A549 (cell line): Measurements from ENCODE around the gene MED1. TPM values are rescaled to one million over a fixed set of nuclear protein-coding genes. Genes with fewer than 3 reads are reported as not detected.

ENCODE experiments used
- ATAC-seq, 2 experiments: fragments of 200-7000 bp in 1 of 2; fragments of >200 bp in 1 of 2; cut with Nextera tagmentation in 1 of 2; cut with Tn5 transposase in 1 of 2; 3 replicates each; pipeline versions ENCODE4 v1.8.0 to v1.9.1; 2018 to 2020; ENCODE audit warnings: mild to moderate bottlenecking in 1 of 2, moderate library complexity in 1 of 2
- CTCF ChIA-PET: fragments of 300-600 bp; sonication (Branson Sonifier 250); formaldehyde crosslinking; extraction: SDS; loops from one replicate; lab custom pipeline; 2021; ENCODE audit warnings: antibody characterized with exemption, inconsistent platforms; lab: Yijun Ruan, JAX
- POLR2A ChIA-PET: fragments of 350-600 bp; formaldehyde crosslinking; extraction: SDS; loops from one replicate; lab custom pipeline; 2021; ENCODE audit warnings: antibody characterized with exemption, inconsistent platforms; lab: Yijun Ruan, JAX
- DNase-seq, 2 experiments: peaks; one replicate each; pipeline versions ENCODE4 v3.0.0 to v3.0.0-alpha.2; 2011 to 2016; ENCODE audit warnings: low read depth in 1 of 2, low spot score in 1 of 2
- FAIRE-seq: peaks from 2 replicates; lab custom pipeline; 2011; peaks lifted over from hg19 to GRCh38; lab: Jason Lieb, UNC
- H3K27ac ChIP-seq, 2 experiments: fragments of >200 bp; sonication (Bioruptor Twin); formaldehyde crosslinking; 3 replicates each; pipeline ENCODE4 v1.5.1; 2016 to 2017
- H3K4me1 ChIP-seq: fragments of >200 bp; sonication (Bioruptor Twin); formaldehyde crosslinking; 3 replicates; pipeline ENCODE4 v1.6.1; 2016
- H3K4me2 ChIP-seq: fragments of >200 bp; sonication (Bioruptor Twin); formaldehyde crosslinking; 3 replicates; pipeline ENCODE4 v1.6.1; 2016
- H3K4me3 ChIP-seq: fragments of >200 bp; sonication (Bioruptor Twin); formaldehyde crosslinking; 3 replicates; pipeline ENCODE4 v1.5.1; 2016
- H3K9me3 ChIP-seq: fragments of >200 bp; sonication (Bioruptor Twin); formaldehyde crosslinking; 3 replicates; pipeline ENCODE4 v1.6.1; 2016
- BHLHE40 ChIP-seq: IDR thresholded peaks from 2 replicates; pipeline ENCODE4 v1.6.1; 2012; ENCODE audit warnings: low read depth, low read length, inconsistent platforms
- CBX8 ChIP-seq: fragments of 200-600 bp; sonication (generic); IDR thresholded peaks from 2 replicates; pipeline ENCODE4 v1.6.1; 2016
- CHD2 ChIP-seq: fragments of 150-350 bp; IDR thresholded peaks from 2 replicates; pipeline ENCODE4 v1.6.1; 2014; ENCODE audit warnings: low read length; ENCODE audit not compliant: partially characterized antibody
- CHD4 ChIP-seq: fragments of 200-600 bp; sonication (generic); IDR thresholded peaks from 2 replicates; pipeline ENCODE4 v1.6.1; 2016; ENCODE audit warnings: antibody characterized with exemption, mild to moderate bottlenecking, borderline replicate concordance
- GATA3 ChIP-seq: IDR thresholded peaks from 2 replicates; pipeline ENCODE4 v1.6.1; 2012; ENCODE audit warnings: borderline replicate concordance
- HOXA7 ChIP-seq: fragments of 250-450 bp; sonication (Bioruptor Pico); IDR thresholded peaks from 2 replicates; pipeline ENCODE4 v1.5.0; 2020; ENCODE audit warnings: mild to moderate bottlenecking, moderate library complexity
- HOXB5 ChIP-seq: fragments of 250-450 bp; sonication (Bioruptor Pico); IDR thresholded peaks from 2 replicates; pipeline ENCODE4 v1.5.0; 2020; ENCODE audit warnings: mild to moderate bottlenecking, moderate library complexity
- JUN ChIP-seq, 2 experiments: fragments of >200 bp; sonication (Bioruptor Twin); formaldehyde crosslinking; IDR thresholded peaks; 2 replicates in 1 of 2; 3 replicates in 1 of 2; pipeline ENCODE4 v1.6.1; 2016 to 2017
- KDM5A ChIP-seq: fragments of 200-600 bp; sonication (generic); IDR thresholded peaks from 2 replicates; pipeline ENCODE4 v1.6.1; 2016; ENCODE audit warnings: antibody characterized with exemption, mild to moderate bottlenecking
- MYC ChIP-seq: IDR thresholded peaks from 2 replicates; pipeline ENCODE4 v1.6.1; 2012; ENCODE audit warnings: mild to moderate bottlenecking, inconsistent platforms, low read length, improper control_type of control experiment, borderline replicate concordance
- POLR2A ChIP-seq: IDR thresholded peaks from 2 replicates; pipeline ENCODE4 v1.6.1; 2012; ENCODE audit warnings: mild to moderate bottlenecking, low read length
- RAD21 ChIP-seq, 2 experiments: fragments of >200 bp in 1 of 2; sonication (Bioruptor Twin) in 1 of 2; formaldehyde crosslinking in 1 of 2; IDR thresholded peaks in 1 of 2; conservative IDR thresholded peaks in 1 of 2; 2 replicates in 1 of 2; 3 replicates in 1 of 2; pipeline ENCODE4 v1.6.1; 2012 to 2018; ENCODE audit warnings: inconsistent platforms in 1 of 2
- SREBF2 ChIP-seq: fragments of 450-650 bp; IDR thresholded peaks from 2 replicates; pipeline ENCODE4 v1.6.1; 2014; ENCODE audit warnings: mild to moderate bottlenecking, moderate library complexity
- TP53 ChIP-seq: fragments of 250-450 bp; sonication (Bioruptor Pico); IDR thresholded peaks from 2 replicates; pipeline ENCODE4 v1.5.0; 2021; ENCODE audit warnings: mild to moderate bottlenecking, moderate library complexity
- ZC3H11A ChIP-seq: fragments of 450-650 bp; IDR thresholded peaks from 2 replicates; pipeline ENCODE4 v1.6.1; 2014; ENCODE audit warnings: antibody characterized with exemption, mild to moderate bottlenecking
- ZSCAN20 ChIP-seq: fragments of 250-450 bp; sonication (Bioruptor Pico); IDR thresholded peaks from 2 replicates; pipeline ENCODE4 v1.8.0; 2022; ENCODE audit warnings: mild to moderate bottlenecking, moderate library complexity
- WGBS: methylation state at CpG from one replicate; pipeline ENCODE4 v1.1.6; 2017; ENCODE audit errors: missing lambda C conversion rate; 5-methylcytosine and 5-hydroxymethylcytosine counted together
- polyA plus RNA-seq, 4 experiments: library from polyadenylated mRNA; depleted of rRNA in 3 of 4; stranded (reverse); fragments of >200 nt; fragmentation: RNase III in 1 of 4; extraction: RNeasy Plus Mini Kit Qiagen cat#74134 plus additional on column Dnase treatment in 1 of 4; gene quantifications; 2 replicates in 3 of 4; 3 replicates in 1 of 4; pipeline ENCODE4 v1.2.3, GENCODE V29; 2011 to 2017
- TF ChIP-seq, protein P1 (sequence below): fragments of 250-450 bp; sonication (Bioruptor Pico); IDR thresholded peaks from 2 replicates; pipeline ENCODE4 v1.5.0; 2020; ENCODE audit warnings: low read depth, mild to moderate bottlenecking, moderate library complexity
- TF ChIP-seq, protein P2 (sequence below): IDR thresholded peaks from 2 replicates; pipeline ENCODE4 v1.6.1; 2012; ENCODE audit warnings: low read depth, borderline replicate concordance
- TF ChIP-seq, protein P3 (sequence below): fragments of >200 bp; sonication (Bioruptor Twin); formaldehyde crosslinking; IDR thresholded peaks from 2 replicates; pipeline ENCODE4 v1.6.1; 2016
- TF ChIP-seq, protein P4 (sequence below): fragments of >200 bp; sonication (Bioruptor Twin); formaldehyde crosslinking; IDR thresholded peaks from 3 replicates; pipeline ENCODE4 v1.6.1; 2016
- TF ChIP-seq, protein P5 (sequence below): fragments of >200 bp; sonication (Bioruptor Twin); formaldehyde crosslinking; IDR thresholded peaks from 3 replicates; pipeline ENCODE4 v1.5.1; 2016

MED1 gene
- polyA plus RNA-seq, 2 of the 4 experiments (the other 2 are of a cell fraction): 33.8 to 76.2 TPM

DNA sequence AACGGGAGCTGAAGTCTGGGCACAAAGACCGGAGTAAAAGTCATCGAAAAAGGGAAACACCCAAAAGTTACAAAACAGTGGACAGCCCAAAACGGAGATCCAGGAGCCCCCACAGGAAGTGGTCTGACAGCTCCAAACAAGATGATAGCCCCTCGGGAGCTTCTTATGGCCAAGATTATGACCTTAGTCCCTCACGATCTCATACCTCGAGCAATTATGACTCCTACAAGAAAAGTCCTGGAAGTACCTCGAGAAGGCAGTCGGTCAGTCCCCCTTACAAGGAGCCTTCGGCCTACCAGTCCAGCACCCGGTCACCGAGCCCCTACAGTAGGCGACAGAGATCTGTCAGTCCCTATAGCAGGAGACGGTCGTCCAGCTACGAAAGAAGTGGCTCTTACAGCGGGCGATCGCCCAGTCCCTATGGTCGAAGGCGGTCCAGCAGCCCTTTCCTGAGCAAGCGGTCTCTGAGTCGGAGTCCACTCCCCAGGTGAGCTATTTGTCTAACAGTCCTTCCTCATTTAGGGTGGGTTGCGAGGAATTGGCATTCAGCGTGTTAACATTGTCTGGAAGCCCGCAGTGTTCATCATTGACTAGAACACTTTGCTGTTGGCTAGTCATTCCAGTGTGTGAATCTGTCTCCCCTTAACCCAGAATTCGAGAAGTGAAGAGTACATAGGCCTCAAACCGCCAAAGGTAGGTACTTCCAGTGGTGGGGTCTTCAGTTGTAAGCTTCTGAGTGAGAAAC lies 11.7 kb upstream of the MED1 start:
- DNase-seq: peak in 1 of 2 experiments; percentile 9
- no peaks in the 10 kb centered on the region for H3K9me3 ChIP-seq
- H3K4me3 ChIP-seq: peak overlapping the region; percentile 83
- ChIA-PET CTCF (interaction anchor here (0.6 to 2.1 kb wide), 6 partner anchors 11 to 267 kb away, joined by 3 to 9 read pairs (median 4); partner anchors contain the start of genes MED1 and MIEN1), POLR2A (interaction anchor here (0.6 to 3.4 kb wide), 5 partner anchors 11 to 594 kb away, joined by 3 to 133 read pairs (median 5); partner anchors contain the start of gene MED1)
- 7% methylated on average over 28 of the region's 28 CpGs for WGBS
- ATAC-seq: no peak; a peak in 1 of 6 replicates
- peaks cover 18% of the 10 kb centered on the region; the same call in 2 of the 3 replicates for H3K4me1 ChIP-seq
- no peak for TF ChIP-seq BHLHE40
- no peak for TF ChIP-seq ZSCAN20 (CRISPR knock-in tag)
- TF ChIP-seq POLR2A: peak; percentile 22; the same call in 1 of the 2 replicates
- no peak for TF ChIP-seq TP53 (CRISPR knock-in tag)
- TF ChIP-seq MYC: no peak
- TF ChIP-seq GATA3: 0 out of 2 replicates have a peak, but pooled peaks have one; percentile 18
- TF ChIP-seq JUN (IDR thresholded peaks at IDR 0.05): no peak; a peak in 1 of 5 replicates
- TF ChIP-seq, protein P1, sequence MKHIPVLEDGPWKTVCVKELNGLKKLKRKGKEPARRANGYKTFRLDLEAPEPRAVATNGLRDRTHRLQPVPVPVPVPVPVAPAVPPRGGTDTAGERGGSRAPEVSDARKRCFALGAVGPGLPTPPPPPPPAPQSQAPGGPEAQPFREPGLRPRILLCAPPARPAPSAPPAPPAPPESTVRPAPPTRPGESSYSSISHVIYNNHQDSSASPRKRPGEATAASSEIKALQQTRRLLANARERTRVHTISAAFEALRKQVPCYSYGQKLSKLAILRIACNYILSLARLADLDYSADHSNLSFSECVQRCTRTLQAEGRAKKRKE (CRISPR knock-in tag): no peak
- H3K27ac ChIP-seq: peak overlapping the region; percentile 97 to 98
- no peak for FAIRE-seq
- peak overlapping the region; percentile 97 for H3K4me2 ChIP-seq

DNA sequence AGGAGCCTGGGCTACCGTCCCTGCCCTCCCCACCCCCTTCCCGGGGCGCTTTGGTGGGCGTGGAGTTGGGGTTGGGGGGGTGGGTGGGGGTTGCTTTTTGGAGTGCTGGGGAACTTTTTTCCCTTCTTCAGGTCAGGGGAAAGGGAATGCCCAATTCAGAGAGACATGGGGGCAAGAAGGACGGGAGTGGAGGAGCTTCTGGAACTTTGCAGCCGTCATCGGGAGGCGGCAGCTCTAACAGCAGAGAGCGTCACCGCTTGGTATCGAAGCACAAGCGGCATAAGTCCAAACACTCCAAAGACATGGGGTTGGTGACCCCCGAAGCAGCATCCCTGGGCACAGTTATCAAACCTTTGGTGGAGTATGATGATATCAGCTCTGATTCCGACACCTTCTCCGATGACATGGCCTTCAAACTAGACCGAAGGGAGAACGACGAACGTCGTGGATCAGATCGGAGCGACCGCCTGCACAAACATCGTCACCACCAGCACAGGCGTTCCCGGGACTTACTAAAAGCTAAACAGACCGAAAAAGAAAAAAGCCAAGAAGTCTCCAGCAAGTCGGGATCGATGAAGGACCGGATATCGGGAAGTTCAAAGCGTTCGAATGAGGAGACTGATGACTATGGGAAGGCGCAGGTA lies 11.0 kb upstream of the MED1 start:
- DNase-seq (no peak), FAIRE-seq (no peak), ATAC-seq (peak; percentile 52 to 61)
- Histone ChIP-seq H3K4me3 (peak overlapping the region; percentile 83), H3K4me1 (peaks cover 18% of the 10 kb centered on the region; the same call in 2 of the 3 replicates), H3K27ac (peak overlapping the region; percentile 97 to 98), H3K4me2 (peak overlapping the region; percentile 97), H3K9me3 (no peaks in the 10 kb centered on the region)
- ChIA-PET CTCF (interaction anchor here (0.7 to 2.1 kb wide), 6 partner anchors 10 to 268 kb away, joined by 3 to 9 read pairs (median 3); partner anchors contain the start of genes MED1 and MIEN1), POLR2A (interaction anchor here (0.5 to 3.4 kb wide), 11 partner anchors 10 to 283 kb away, joined by 3 to 133 read pairs (median 4); partner anchors contain the start of genes FBXL20 and MED1)
- WGBS: 1% methylated on average over 31 of the region's 34 CpGs
- TF ChIP-seq BHLHE40 (no peak), KDM5A (no peak), CBX8 (no peak), HOXA7 (no peak), ZC3H11A (no peak), HOXB5 (no peak), CHD4 (no peak)
- TF ChIP-seq, protein P2, sequence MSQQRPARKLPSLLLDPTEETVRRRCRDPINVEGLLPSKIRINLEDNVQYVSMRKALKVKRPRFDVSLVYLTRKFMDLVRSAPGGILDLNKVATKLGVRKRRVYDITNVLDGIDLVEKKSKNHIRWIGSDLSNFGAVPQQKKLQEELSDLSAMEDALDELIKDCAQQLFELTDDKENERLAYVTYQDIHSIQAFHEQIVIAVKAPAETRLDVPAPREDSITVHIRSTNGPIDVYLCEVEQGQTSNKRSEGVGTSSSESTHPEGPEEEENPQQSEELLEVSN: no peak

DNA sequence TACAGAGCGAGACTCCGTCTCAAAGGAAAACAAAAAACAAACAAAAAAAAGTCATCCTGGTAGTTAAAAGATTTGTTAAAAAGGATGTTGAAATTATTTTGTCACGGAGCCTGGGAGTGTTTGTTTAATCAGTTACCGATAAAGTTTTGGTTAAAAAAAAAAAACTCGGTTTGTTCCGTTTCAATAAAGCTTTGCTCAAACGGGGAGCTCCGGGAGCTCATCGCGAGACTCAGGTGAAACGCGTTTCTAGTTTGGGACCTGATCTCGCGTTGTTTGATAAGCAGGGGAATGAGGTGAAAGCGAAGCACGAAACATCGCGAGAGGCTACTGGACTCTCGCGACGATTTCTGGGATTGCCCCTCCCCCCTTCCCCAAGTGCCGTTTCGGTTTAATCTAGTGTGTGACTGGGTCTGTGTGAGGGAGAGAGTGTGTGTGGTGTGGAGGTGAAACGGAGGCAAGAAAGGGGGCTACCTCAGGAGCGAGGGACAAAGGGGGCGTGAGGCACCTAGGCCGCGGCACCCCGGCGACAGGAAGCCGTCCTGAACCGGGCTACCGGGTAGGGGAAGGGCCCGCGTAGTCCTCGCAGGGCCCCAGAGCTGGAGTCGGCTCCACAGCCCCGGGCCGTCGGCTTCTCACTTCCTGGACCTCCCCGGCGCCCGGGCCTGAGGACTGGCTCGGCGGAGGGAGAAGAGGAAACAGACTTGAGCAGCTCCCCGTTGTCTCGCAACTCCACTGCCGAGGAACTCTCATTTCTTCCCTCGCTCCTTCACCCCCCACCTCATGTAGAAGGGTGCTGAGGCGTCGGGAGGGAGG lies 10.3 kb upstream of the MED1 start, which contains the start of gene CDK12:
Gene CDK12 (plus strand): TSS at position 374 of the 813 bp plus-strand sequence. CDS start 586 bp downstream, outside the sequence.
- CTCF ChIA-PET: interaction anchor here (0.7 to 2.8 kb wide), 7 partner anchors 9 to 269 kb away, joined by 3 to 13 read pairs (median 3); partner anchors contain the start of genes MED1 and MIEN1
- peaks cover 18% of the 10 kb centered on the region; the same call in 2 of the 3 replicates for H3K4me1 ChIP-seq
- peak; percentile 99 for FAIRE-seq
- H3K9me3 ChIP-seq: no peaks in the 10 kb centered on the region
- peak within 1 kb of the TSS; percentile 97 for H3K4me2 ChIP-seq
- peak within 1 kb of the TSS; percentile 97 to 98 for H3K27ac ChIP-seq
- DNase-seq: peak; percentile 100
- under 1% methylated on average over 51 of the region's 51 CpGs for WGBS
- ATAC-seq: peak; percentile 91
- POLR2A ChIA-PET: interaction anchor here (0.6 to 3.4 kb wide), 20 partner anchors 10 to 577 kb away, joined by 3 to 133 read pairs (median 4); partner anchors contain the start of genes FBXL20, MED1 and RPL19
- peak within 1 kb of the TSS; percentile 83 for H3K4me3 ChIP-seq
- TF ChIP-seq JUN (IDR thresholded peaks at IDR 0.05) (peak; percentile 90 to 94), KDM5A (peak; percentile 56), SREBF2 (no peak), CHD2 (peak; percentile 100), ZSCAN20 (CRISPR knock-in tag) (no peak), HOXA7 (peak; percentile 90), POLR2A (peak; percentile 93), CBX8 (no peak), RAD21 (conservative IDR thresholded peaks at IDR 0.05 in 1 of 2, IDR thresholded peaks at IDR 0.05 in 1 of 2) (no peak)
- TF ChIP-seq, protein P1 (CRISPR knock-in tag): no peak
- TF ChIP-seq, protein P3, sequence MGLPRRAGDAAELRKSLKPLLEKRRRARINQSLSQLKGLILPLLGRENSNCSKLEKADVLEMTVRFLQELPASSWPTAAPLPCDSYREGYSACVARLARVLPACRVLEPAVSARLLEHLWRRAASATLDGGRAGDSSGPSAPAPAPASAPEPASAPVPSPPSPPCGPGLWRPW: 0 out of 2 replicates have a peak, but pooled peaks have one; percentile 15
- TF ChIP-seq, protein P4, sequence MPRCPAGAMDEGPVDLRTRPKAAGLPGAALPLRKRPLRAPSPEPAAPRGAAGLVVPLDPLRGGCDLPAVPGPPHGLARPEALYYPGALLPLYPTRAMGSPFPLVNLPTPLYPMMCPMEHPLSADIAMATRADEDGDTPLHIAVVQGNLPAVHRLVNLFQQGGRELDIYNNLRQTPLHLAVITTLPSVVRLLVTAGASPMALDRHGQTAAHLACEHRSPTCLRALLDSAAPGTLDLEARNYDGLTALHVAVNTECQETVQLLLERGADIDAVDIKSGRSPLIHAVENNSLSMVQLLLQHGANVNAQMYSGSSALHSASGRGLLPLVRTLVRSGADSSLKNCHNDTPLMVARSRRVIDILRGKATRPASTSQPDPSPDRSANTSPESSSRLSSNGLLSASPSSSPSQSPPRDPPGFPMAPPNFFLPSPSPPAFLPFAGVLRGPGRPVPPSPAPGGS: peak; percentile 95
- TF ChIP-seq, protein P5, sequence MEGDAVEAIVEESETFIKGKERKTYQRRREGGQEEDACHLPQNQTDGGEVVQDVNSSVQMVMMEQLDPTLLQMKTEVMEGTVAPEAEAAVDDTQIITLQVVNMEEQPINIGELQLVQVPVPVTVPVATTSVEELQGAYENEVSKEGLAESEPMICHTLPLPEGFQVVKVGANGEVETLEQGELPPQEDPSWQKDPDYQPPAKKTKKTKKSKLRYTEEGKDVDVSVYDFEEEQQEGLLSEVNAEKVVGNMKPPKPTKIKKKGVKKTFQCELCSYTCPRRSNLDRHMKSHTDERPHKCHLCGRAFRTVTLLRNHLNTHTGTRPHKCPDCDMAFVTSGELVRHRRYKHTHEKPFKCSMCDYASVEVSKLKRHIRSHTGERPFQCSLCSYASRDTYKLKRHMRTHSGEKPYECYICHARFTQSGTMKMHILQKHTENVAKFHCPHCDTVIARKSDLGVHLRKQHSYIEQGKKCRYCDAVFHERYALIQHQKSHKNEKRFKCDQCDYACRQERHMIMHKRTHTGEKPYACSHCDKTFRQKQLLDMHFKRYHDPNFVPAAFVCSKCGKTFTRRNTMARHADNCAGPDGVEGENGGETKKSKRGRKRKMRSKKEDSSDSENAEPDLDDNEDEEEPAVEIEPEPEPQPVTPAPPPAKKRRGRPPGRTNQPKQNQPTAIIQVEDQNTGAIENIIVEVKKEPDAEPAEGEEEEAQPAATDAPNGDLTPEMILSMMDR: no peak
